ENCODE data around the gene GRIN3B.
"Not testable (repeated sequence)": the region's sequence is repeated elsewhere in the genome, so short reads cannot be mapped to it uniquely, and the experiment has no call there.

The GRIN3B gene

GRCh38 chr19:1015782-1016646 lies 15.8 kb downstream of the GRIN3B start:
- no peaks in the 10 kb centered on the region for H3K9me3 Mint-ChIP-seq (ENCODE audit: low read depth)
- H3K4me1 Mint-ChIP-seq (ENCODE audit: low read depth), result peaks cover 31% of the 10 kb centered on the region
- H3K4me3 Mint-ChIP-seq, result peak overlapping the region; percentile 17
- no peaks in the 10 kb centered on the region for H3K27me3 Mint-ChIP-seq
- H3K27ac Mint-ChIP-seq, result peak overlapping the region; percentile 28
- H3K36me3 Mint-ChIP-seq, result no peaks in the 10 kb centered on the region

GRCh38 chr19:1016647-1017114 lies 16.5 kb downstream of the GRIN3B start:
- Mint-ChIP-seq H3K9me3 (ENCODE audit: low read depth) (no peaks in the 10 kb centered on the region), H3K4me3 (peak overlapping the region; percentile 65), H3K36me3 (no peaks in the 10 kb centered on the region), H3K4me1 (ENCODE audit: low read depth) (peaks cover 36% of the 10 kb centered on the region), H3K27ac (peak overlapping the region; percentile 66), H3K27me3 (no peaks in the 10 kb centered on the region)

GRCh38 chr19:1017115-1017905 lies 17.1 kb downstream of the GRIN3B start:
- no peaks in the 10 kb centered on the region for H3K27me3 Mint-ChIP-seq
- peak overlapping the region; percentile 65 for H3K4me3 Mint-ChIP-seq
- peak overlapping the region; percentile 66 for H3K27ac Mint-ChIP-seq
- H3K9me3 Mint-ChIP-seq (ENCODE audit: low read depth), result no peaks in the 10 kb centered on the region
- no peaks in the 10 kb centered on the region for H3K36me3 Mint-ChIP-seq
- H3K4me1 Mint-ChIP-seq (ENCODE audit: low read depth), result peaks cover 37% of the 10 kb centered on the region

DNA sequence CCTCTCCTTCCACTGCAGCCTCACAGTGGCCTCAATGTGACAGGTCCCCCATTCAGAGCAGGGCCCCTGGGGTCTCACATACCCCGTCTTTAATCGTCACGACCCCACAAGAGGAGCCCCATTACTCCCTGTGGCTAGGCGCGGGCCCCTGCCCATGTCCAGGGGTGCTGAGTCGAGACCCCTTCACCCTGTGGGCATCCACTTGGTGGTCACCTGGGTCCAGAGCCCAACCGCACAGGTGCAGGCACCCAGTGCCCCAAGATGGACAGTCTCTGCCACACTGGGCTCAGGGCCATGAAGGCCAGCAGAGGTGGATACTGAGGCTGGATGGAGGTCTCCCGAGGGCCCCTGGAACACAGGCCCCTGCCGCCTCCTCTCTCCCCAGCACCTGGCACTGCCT lies 17.7 kb downstream of the GRIN3B start:
- Mint-ChIP-seq H3K9me3 (ENCODE audit: low read depth) (no peaks in the 10 kb centered on the region), H3K36me3 (no peaks in the 10 kb centered on the region), H3K4me3 (peak overlapping the region; percentile 93), H3K27me3 (no peaks in the 10 kb centered on the region), H3K4me1 (ENCODE audit: low read depth) (peaks cover 37% of the 10 kb centered on the region), H3K27ac (peak overlapping the region; percentile 28)

GRCh38 chr19:1018393-1018792 lies 18.2 kb downstream of the GRIN3B start:
- H3K27me3 Mint-ChIP-seq, result no peaks in the 10 kb centered on the region
- H3K27ac Mint-ChIP-seq, result no peak overlapping the region
- no peaks in the 10 kb centered on the region for H3K9me3 Mint-ChIP-seq (ENCODE audit: low read depth)
- peaks cover 37% of the 10 kb centered on the region for H3K4me1 Mint-ChIP-seq (ENCODE audit: low read depth)
- H3K36me3 Mint-ChIP-seq, result no peaks in the 10 kb centered on the region
- peak overlapping the region; percentile 93 for H3K4me3 Mint-ChIP-seq

DNA sequence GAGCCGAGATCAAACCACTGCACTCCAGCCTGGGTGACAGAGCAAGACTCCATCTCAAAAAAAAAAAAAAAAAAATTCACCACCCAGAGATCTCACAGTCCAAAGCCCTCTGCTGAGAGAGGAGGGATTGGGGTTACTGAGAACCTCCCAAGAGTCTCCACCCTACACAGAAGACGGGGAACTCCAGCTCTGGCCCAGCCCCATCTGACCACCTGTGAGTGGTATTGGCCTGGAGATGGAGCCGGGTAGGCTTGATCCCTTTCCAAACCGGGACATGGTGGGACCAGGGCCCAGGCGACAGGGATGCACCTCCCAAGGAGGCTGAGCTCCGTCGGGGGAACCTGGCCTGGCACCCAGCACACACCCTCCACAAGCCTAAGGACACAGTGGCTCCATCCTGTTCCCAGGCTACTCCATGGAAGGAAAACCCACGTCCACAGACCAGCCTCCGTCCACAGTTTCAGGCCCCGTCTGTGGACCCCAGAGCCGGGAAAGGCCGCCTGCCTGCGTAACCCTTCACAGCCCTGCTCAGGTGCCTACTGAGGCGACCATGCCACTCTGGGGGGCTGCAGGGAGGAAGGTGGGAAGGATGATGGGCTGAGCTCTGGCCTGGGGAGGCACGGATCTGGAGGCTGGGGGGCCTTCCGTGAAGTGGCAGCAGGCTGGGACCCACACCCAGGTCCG lies 18.9 kb downstream of the GRIN3B start:
- H3K9me3 Mint-ChIP-seq (ENCODE audit: low read depth), result no peaks in the 10 kb centered on the region
- H3K27ac Mint-ChIP-seq, result peak overlapping the region; percentile 61
- no peaks in the 10 kb centered on the region for H3K36me3 Mint-ChIP-seq
- H3K4me3 Mint-ChIP-seq, result peak overlapping the region; percentile 93
- H3K4me1 Mint-ChIP-seq (ENCODE audit: low read depth), result peaks cover 37% of the 10 kb centered on the region
- H3K27me3 Mint-ChIP-seq, result no peaks in the 10 kb centered on the region

DNA sequence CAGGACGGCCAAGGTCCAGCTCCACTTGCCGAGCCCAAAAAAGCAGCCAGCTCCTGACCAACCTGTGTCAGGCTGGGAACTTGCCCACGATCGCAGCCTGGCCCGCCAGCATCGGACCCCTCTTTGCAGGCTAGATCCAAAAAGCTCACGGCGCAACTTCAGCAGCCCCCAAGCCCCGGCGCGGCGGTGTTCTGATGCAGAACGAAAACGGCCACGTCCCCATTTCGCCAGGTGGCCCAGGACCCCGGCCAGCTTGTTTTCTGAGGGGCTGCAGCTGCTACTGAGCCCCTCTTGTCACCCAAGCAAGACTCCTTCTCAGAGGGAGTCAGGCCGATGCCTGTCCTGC lies 19.4 kb downstream of the GRIN3B start:
- Mint-ChIP-seq H3K27me3 (no peaks in the 10 kb centered on the region), H3K9me3 (ENCODE audit: low read depth) (no peaks in the 10 kb centered on the region), H3K4me3 (peak overlapping the region; percentile 93), H3K4me1 (ENCODE audit: low read depth) (peaks cover 34% of the 10 kb centered on the region), H3K27ac (no peak overlapping the region), H3K36me3 (no peaks in the 10 kb centered on the region)

- no peaks in the 10 kb centered on the region for H3K36me3 Mint-ChIP-seq
Observed at GRCh38 chr19:1019980-1020867, 20.0 kb downstream of the GRIN3B start.

GRCh38 chr19:1020868-1021425 lies 20.7 kb downstream of the GRIN3B start, which contains the start of gene TMEM259:
Gene TMEM259 (minus strand): TSS chr19:1021123. CDS start chr19:1020996, 127 bp downstream.
- Mint-ChIP-seq H3K9me3 (ENCODE audit: low read depth) (no peaks in the 10 kb centered on the region), H3K27me3 (no peaks in the 10 kb centered on the region), H3K4me1 (ENCODE audit: low read depth) (peaks cover 33% of the 10 kb centered on the region), H3K27ac (peak within 1 kb of the TSS; percentile 99), H3K36me3 (no peaks in the 10 kb centered on the region), H3K4me3 (peak within 1 kb of the TSS; percentile 93)

More at GRCh38 chr19:1019980-1020867, 20.0 kb downstream of the GRIN3B start:
- H3K4me3 Mint-ChIP-seq, result peak overlapping the region; percentile 93
- peaks cover 36% of the 10 kb centered on the region for H3K4me1 Mint-ChIP-seq (ENCODE audit: low read depth)
- no peaks in the 10 kb centered on the region for H3K27me3 Mint-ChIP-seq
- no peaks in the 10 kb centered on the region for H3K9me3 Mint-ChIP-seq (ENCODE audit: low read depth)
- H3K27ac Mint-ChIP-seq, result peak overlapping the region; percentile 89

- H3K36me3 Mint-ChIP-seq; H3K27me3 Mint-ChIP-seq; H3K27ac Mint-ChIP-seq; H3K4me3 Mint-ChIP-seq; H3K9me3 Mint-ChIP-seq (ENCODE audit: low read depth): not testable (repeated sequence)
- H3K4me1 Mint-ChIP-seq (ENCODE audit: low read depth), result peaks cover 21% of the 10 kb centered on the region
Observed at GRCh38 chr19:1023883-1024188, 23.6 kb downstream of the GRIN3B start.

GRCh38 chr19:1025080-1025479 lies 24.9 kb downstream of the GRIN3B start:
- not testable (repeated sequence) for H3K27ac Mint-ChIP-seq; H3K9me3 Mint-ChIP-seq (ENCODE audit: low read depth); H3K4me3 Mint-ChIP-seq; H3K36me3 Mint-ChIP-seq; H3K27me3 Mint-ChIP-seq
- peaks cover 25% of the 10 kb centered on the region for H3K4me1 Mint-ChIP-seq (ENCODE audit: low read depth)

- H3K36me3 Mint-ChIP-seq, result no peaks in the 10 kb centered on the region
- H3K4me1 Mint-ChIP-seq (ENCODE audit: low read depth), result peaks cover 31% of the 10 kb centered on the region
- peak within 1 kb of the TSS; percentile 93 for H3K4me3 Mint-ChIP-seq
- no peaks in the 10 kb centered on the region for H3K27me3 Mint-ChIP-seq
- no peaks in the 10 kb centered on the region for H3K9me3 Mint-ChIP-seq (ENCODE audit: low read depth)
- peak within 1 kb of the TSS; percentile 81 for H3K27ac Mint-ChIP-seq
Observed at GRCh38 chr19:1025960-1026782, 26.0 kb downstream of the GRIN3B start, which contains the start of gene CNN2. Gene CNN2 (plus strand): TSS chr19:1026608. CDS start chr19:1026662, 54 bp downstream.

Data from activated naive CD8-positive, alpha-beta T cell (primary cell).